ENCODE data around the gene GALNS. TPM values are rescaled to one million over a fixed set of nuclear protein-coding genes. Genes with fewer than 3 reads are reported as not detected.
A peak's percentile ranks its signal among the peaks of the same experiment; 100 is the strongest.

Gene GALNS
- polyA plus RNA-seq, 1 experiment: 11.6 TPM

DNA sequence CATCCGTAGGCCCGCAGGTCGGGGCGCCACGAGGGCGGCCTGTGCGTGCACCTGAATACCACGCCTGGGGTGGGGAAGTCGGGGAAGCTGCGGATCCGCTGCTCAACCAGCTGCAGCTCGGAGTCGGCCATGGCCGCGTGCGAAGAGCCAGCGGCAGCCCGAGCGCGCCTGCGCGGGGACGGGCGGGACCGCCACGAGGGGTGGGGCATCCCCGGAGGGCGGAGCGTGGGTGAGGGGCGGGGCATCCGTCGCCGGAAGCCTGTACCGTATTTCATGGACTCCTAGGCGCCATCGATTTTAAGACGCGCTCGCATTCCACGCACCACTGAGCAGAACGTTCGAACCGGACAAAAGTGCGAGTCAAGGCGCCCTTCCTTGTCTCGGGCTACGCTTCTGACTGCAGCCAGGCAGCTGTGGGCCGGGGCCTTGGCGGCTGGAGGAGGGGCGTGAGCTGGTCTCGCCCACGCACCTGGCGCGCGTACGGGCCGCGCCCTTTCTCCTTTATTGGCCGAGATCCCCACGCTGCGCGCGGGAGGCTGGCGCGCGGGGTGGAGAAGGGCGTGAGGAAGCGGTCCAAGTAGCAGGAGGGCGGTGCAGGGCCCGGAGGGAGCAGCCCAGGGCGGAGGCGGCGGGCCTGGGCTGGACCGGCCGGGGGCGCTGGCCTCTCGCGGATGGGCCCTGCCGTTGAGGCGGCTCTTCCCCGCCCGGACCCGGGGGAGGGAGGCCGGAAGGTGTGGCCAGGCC lies 44.8 kb downstream of the GALNS start, which contains the start of gene APRT:
Gene APRT, minus strand, starts transcription at position 160 of the 744 bp plus-strand sequence. Its CDS starts 29 bp downstream, at position 131.
- CTCF ChIA-PET: interaction anchor here (1.1 to 2.3 kb wide), 5 partner anchors 45 to 355 kb away, joined by 3 to 9 read pairs (median 4); partner anchors contain the start of gene TRAPPC2L

DNA sequence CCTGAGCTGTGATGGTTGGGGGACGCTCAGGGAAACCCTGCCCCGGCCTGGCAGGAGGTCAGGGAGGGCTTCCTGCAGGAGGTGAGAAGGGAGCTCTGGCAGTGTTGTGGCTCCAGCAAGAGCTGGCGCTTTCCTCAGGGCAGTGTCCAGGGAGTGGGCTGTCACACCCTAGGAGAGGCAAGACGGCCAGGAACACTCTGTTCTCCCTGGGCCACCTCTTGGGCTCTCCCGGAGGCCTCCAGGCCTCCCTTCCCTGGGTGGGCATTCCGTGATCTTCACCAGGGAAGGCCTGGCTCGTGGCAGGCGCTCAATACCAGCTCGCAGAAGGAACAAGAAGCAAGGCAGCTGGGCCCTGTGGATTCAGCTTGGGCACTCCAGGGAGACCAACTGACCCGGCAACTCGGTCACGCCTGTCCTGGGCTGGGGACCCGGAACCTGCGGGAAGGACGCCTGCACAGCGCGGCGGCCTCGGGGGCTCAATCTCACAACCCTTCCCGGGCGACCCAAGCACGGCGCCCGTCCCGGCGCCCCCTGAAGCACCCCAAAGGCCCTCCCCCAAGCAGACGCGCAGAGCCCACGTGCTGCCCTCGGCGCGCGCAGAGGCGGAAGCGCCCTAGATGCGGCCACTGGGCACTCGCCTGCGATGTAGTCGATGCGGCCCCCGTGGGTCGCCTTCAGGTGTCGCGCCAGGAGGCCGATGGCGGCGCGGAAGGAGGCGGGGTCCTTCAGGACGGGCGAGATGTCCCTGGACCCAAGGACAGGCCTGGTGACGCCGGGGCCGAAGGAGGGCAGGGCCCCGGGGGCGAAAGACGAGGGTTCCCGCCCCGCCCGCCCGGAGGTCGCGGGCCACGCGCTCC lies 45.6 kb downstream of the GALNS start:
- TF ChIP-seq, protein P1, sequence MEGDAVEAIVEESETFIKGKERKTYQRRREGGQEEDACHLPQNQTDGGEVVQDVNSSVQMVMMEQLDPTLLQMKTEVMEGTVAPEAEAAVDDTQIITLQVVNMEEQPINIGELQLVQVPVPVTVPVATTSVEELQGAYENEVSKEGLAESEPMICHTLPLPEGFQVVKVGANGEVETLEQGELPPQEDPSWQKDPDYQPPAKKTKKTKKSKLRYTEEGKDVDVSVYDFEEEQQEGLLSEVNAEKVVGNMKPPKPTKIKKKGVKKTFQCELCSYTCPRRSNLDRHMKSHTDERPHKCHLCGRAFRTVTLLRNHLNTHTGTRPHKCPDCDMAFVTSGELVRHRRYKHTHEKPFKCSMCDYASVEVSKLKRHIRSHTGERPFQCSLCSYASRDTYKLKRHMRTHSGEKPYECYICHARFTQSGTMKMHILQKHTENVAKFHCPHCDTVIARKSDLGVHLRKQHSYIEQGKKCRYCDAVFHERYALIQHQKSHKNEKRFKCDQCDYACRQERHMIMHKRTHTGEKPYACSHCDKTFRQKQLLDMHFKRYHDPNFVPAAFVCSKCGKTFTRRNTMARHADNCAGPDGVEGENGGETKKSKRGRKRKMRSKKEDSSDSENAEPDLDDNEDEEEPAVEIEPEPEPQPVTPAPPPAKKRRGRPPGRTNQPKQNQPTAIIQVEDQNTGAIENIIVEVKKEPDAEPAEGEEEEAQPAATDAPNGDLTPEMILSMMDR (IDR thresholded peaks at IDR 0.05; ENCODE audit: low read depth, low read length): no peak
- DNase-seq (ENCODE audit: low read depth, low spot score): peak; percentile 39
- ChIA-PET CTCF (interaction anchor here (1.2 to 2.3 kb wide), 4 partner anchors 47 to 356 kb away, joined by 4 to 9 read pairs (median 5); no protein-coding TSS in a partner anchor), POLR2A (interaction anchor here (0.7 to 1.8 kb wide), 8 partner anchors 7 to 406 kb away, joined by 3 to 6 read pairs (median 4); partner anchors contain the start of genes PIEZO1, ZC3H18 and ZNF778)
- peak overlapping the region; percentile 84 for H3K4me3 ChIP-seq (ENCODE audit: low read depth, low read length)
- no peaks in the 10 kb centered on the region; the same call in 1 of the 2 replicates for H3K9me3 ChIP-seq (ENCODE audit: control insufficient read depth, insufficient read depth, low read length)
- no peaks in the 10 kb centered on the region for H3K27me3 ChIP-seq (ENCODE audit: control insufficient read depth, insufficient read depth, low read length)
- peak overlapping the region; percentile 75 for H3K27ac ChIP-seq (ENCODE audit: low read depth, low read length)

More for the DNA sequence above, 44.8 kb downstream of the GALNS start, which contains the start of gene APRT:
- Histone ChIP-seq H3K27me3 (ENCODE audit: control insufficient read depth, insufficient read depth, low read length) (no peaks in the 10 kb centered on the region), H3K27ac (ENCODE audit: low read depth, low read length) (peak within 1 kb of the TSS; percentile 87), H3K9me3 (ENCODE audit: control insufficient read depth, insufficient read depth, low read length) (no peaks in the 10 kb centered on the region; the same call in 1 of the 2 replicates), H3K4me3 (ENCODE audit: low read depth, low read length) (peak within 1 kb of the TSS; percentile 84)
- POLR2A ChIA-PET: interaction anchor here (0.7 to 1.8 kb wide), 8 partner anchors 9 to 242 kb away, joined by 3 to 6 read pairs (median 4); partner anchors contain the start of genes GALNS, PIEZO1, TRAPPC2L and ZC3H18
- peak; percentile 90 for DNase-seq (ENCODE audit: low read depth, low spot score)
- TF ChIP-seq, protein P1 (IDR thresholded peaks at IDR 0.05; ENCODE audit: low read depth, low read length): peak; percentile 30; the same call in 1 of the 2 replicates

DNA sequence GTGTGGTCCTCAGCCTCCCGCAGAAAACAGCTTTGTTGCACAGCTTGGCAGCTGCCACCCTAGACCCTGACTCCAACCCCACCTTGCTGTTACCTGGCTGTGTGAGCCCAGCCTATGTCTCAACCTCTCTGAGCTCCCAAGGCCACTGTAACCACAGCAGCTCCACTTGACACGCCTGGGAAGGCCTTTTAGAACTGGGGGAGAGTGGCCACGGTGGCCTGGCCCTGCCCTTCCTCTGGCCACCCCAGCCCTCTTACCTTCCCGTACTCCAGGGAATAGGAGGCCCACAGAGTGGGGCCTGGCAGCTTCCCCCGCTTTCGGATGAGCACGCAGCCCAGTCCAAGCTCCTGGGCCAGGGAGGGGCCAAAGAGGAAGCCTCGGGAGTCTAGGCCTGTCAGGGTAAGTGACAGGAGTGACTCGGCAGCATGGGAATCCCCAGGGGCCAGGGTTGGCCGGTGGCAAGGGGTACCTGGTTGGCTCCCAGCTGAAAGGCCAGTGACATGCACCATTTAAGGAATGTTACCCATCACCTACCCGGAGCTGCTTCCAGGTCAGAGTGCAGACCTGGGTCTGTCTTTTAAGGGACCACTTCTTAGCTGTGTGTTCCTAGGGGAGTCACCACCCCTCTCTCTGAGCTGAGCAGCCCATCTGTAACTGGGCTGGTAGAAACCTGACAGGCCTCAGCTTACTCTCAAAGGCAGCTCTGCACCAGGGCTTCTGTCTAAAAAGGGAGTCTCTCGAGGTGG lies 46.4 kb downstream of the GALNS start:
- POLR2A ChIA-PET: interaction anchor here (0.9 to 1.0 kb wide), 3 partner anchors 8 to 407 kb away, joined by 3 to 5 read pairs (median 3); partner anchors contain the start of gene ZNF778
- Histone ChIP-seq H3K4me3 (ENCODE audit: low read depth, low read length) (peak overlapping the region; percentile 84), H3K27ac (ENCODE audit: low read depth, low read length) (peak overlapping the region; percentile 75), H3K9me3 (ENCODE audit: control insufficient read depth, insufficient read depth, low read length) (no peaks in the 10 kb centered on the region; the same call in 1 of the 2 replicates), H3K27me3 (ENCODE audit: control insufficient read depth, insufficient read depth, low read length) (no peaks in the 10 kb centered on the region)
- no peak for DNase-seq (ENCODE audit: low read depth, low spot score)
- CTCF ChIA-PET: interaction anchor here (1.0 to 2.3 kb wide), 3 partner anchors 26 to 73 kb away, joined by 3 to 9 read pairs (median 4); partner anchors contain the start of gene PIEZO1
- TF ChIP-seq, protein P1 (IDR thresholded peaks at IDR 0.05; ENCODE audit: low read depth, low read length): no peak

DNA sequence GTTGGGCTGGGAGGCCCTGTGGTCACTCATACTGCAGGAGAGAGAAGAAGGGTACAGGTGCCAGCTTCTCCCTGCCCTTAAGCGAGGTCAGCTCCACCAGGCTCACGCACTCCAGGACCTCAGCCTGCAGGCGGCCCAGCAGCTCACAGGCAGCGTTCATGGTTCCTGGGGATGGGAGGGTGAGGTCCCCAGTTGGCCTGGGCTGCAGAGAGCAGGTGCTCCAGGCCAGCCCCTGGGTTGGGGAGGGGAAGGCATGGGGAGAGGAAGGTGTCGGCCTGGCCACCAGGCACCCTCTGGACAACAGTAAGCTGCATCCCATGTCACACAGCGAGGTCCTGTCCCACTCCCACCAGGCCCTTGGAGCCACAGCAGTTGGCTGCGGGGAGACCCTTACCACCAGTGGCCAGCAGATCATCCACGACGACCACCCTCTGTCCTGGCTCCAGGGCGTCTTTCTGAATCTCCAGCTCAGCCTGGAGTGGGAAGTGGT lies 47.0 kb downstream of the GALNS start:
- peak overlapping the region; percentile 84; the same call in 1 of the 2 replicates for H3K4me3 ChIP-seq (ENCODE audit: low read depth, low read length)
- POLR2A ChIA-PET: interaction anchor here (1.0 kb wide), 1 partner anchor 9 kb away, joined by 3 read pairs; no protein-coding TSS in a partner anchor
- CTCF ChIA-PET: interaction anchor here (1.0 to 1.5 kb wide), 3 partner anchors 25 to 67 kb away, joined by 3 to 4 read pairs (median 3); partner anchors contain the start of gene PIEZO1

More for the DNA sequence above, 47.0 kb downstream of the GALNS start:
- H3K27ac ChIP-seq (ENCODE audit: low read depth, low read length): no peak overlapping the region
- TF ChIP-seq, protein P1 (IDR thresholded peaks at IDR 0.05; ENCODE audit: low read depth, low read length): no peak
- no peak for DNase-seq (ENCODE audit: low read depth, low spot score)
- no peaks in the 10 kb centered on the region for H3K27me3 ChIP-seq (ENCODE audit: control insufficient read depth, insufficient read depth, low read length)
- no peaks in the 10 kb centered on the region; the same call in 1 of the 2 replicates for H3K9me3 ChIP-seq (ENCODE audit: control insufficient read depth, insufficient read depth, low read length)

Measured in AG04450 (cell line).